Naive thymus-derived CD4-positive, alpha-beta T cell (primary cell): ENCODE data around the gene PIEZO2. TPM values are rescaled to one million over a fixed set of nuclear protein-coding genes. Genes with fewer than 3 reads are reported as not detected.

Experiments
- ATAC-seq: fragments of 150-1000 bp; cut with Tn5 transposase; 2 replicates; pipeline ENCODE4 v1.10.0; 2021; ENCODE audit warnings: mild to moderate bottlenecking, moderate library complexity
- CTCF ChIA-PET: fragments of 350-600 bp; sonication (Branson Sonifier 250); formaldehyde crosslinking; loops from one replicate; lab custom pipeline; 2021; ENCODE audit warnings: antibody characterized with exemption; lab: Charles Lee
- POLR2A ChIA-PET: fragments of 350-600 bp; sonication (Branson Sonifier 250); formaldehyde crosslinking; loops from one replicate; lab custom pipeline; 2021; ENCODE audit warnings: antibody characterized with exemption, inconsistent platforms; lab: Charles Lee
- DNase-seq, 9 donors: peaks; one replicate each; pipeline versions ENCODE4 v3.0.0 to v3.0.0-alpha.2; 2020 to 2022; ENCODE audit warnings: mixed read lengths in 1 of 9
- H3K27ac ChIP-seq: one replicate; pipeline ENCODE4 v1.7.0; 2013; ENCODE audit warnings: mild to moderate bottlenecking, low read depth, low read length, moderate library complexity
- H3K27me3 ChIP-seq, 2 donors: one replicate each; pipeline ENCODE4 v1.7.0; 2013; ENCODE audit warnings: low read length in 2 of 2, mild to moderate bottlenecking in 2 of 2, moderate library complexity in 2 of 2; ENCODE audit not compliant: control insufficient read depth in 2 of 2, insufficient read depth in 2 of 2
- H3K36me3 ChIP-seq, 3 experiments: 1 replicate in 2 of 3; 2 replicates in 1 of 3; pipeline ENCODE4 v1.7.0; 2013; ENCODE audit warnings: low read length in 3 of 3, mild to moderate bottlenecking in 3 of 3, moderate library complexity in 1 of 3; ENCODE audit not compliant: insufficient read depth in 3 of 3, control insufficient read depth in 2 of 3
- H3K4me1 ChIP-seq, 2 donors: one replicate each; pipeline ENCODE4 v1.7.0; 2013; ENCODE audit warnings: low read length in 2 of 2, mild to moderate bottlenecking in 2 of 2, moderate library complexity in 1 of 2; ENCODE audit not compliant: control insufficient read depth in 2 of 2, insufficient read depth in 2 of 2
- H3K4me3 ChIP-seq: 2 replicates; pipeline ENCODE4 v1.7.0; 2013; ENCODE audit warnings: mild to moderate bottlenecking, low read length
- H3K9me3 ChIP-seq, 3 experiments: 1 replicate in 2 of 3; 2 replicates in 1 of 3; pipeline ENCODE4 v1.7.0; 2013; ENCODE audit warnings: low read length in 3 of 3; ENCODE audit not compliant: control insufficient read depth in 2 of 3
- H3K27ac Mint-ChIP-seq, 9 donors: one replicate each; pipeline ENCODE4 v1.8.0; 2020 to 2022; ENCODE audit warnings: mixed read lengths in 9 of 9, mild to moderate bottlenecking in 8 of 9, moderate library complexity in 5 of 9, inconsistent platforms in 2 of 9
- H3K27me3 Mint-ChIP-seq, 5 donors: one replicate each; pipeline ENCODE4 v1.8.0; 2021 to 2022; ENCODE audit warnings: mixed read lengths in 5 of 5, mild to moderate bottlenecking in 1 of 5
- H3K36me3 Mint-ChIP-seq, 5 donors: one replicate each; pipeline ENCODE4 v1.8.0; 2020 to 2022; ENCODE audit warnings: mixed read lengths in 5 of 5, mild to moderate bottlenecking in 3 of 5, inconsistent platforms in 1 of 5
- H3K4me1 Mint-ChIP-seq, 7 donors: one replicate each; pipeline ENCODE4 v1.8.0; 2020 to 2022; ENCODE audit warnings: mixed read lengths in 7 of 7, mild to moderate bottlenecking in 3 of 7, inconsistent platforms in 1 of 7
- H3K4me3 Mint-ChIP-seq, 10 donors: one replicate each; pipeline ENCODE4 v1.8.0; 2020 to 2022; ENCODE audit warnings: mild to moderate bottlenecking in 10 of 10, mixed read lengths in 10 of 10, moderate library complexity in 6 of 10, inconsistent platforms in 2 of 10
- H3K9me3 Mint-ChIP-seq, 11 donors: one replicate each; pipeline ENCODE4 v1.8.0; 2020 to 2022; ENCODE audit warnings: mixed read lengths in 11 of 11, mild to moderate bottlenecking in 4 of 11, inconsistent platforms in 1 of 11, moderate library complexity in 1 of 11
- intact Hi-C, 2 donors: fragments of 100-400 bp; cut with micrococcal nuclease; formaldehyde crosslinking; loops; one replicate each; pipeline ENCODE4 v1.15.1; 2023
- polyA plus RNA-seq, 2 donors: library from polyadenylated mRNA; unstranded; fragments of 300-500 nt; fragmentation: Illumina TruSeq; gene quantifications; one replicate each; pipeline ENCODE4 v1.2.3, GENCODE V29; 2021
- total RNA-seq, 6 experiments: library from RNA in 5 of 6; stranded (reverse) in 5 of 6; gene quantifications; 1 replicate in 5 of 6; 2 replicates in 1 of 6; pipeline ENCODE4 v1.2.3 and lab custom pipeline; 2021 to 2026

The PIEZO2 gene
- total and polyA plus RNA-seq, 7 experiments from 2014 or later, result not detected

DNA sequence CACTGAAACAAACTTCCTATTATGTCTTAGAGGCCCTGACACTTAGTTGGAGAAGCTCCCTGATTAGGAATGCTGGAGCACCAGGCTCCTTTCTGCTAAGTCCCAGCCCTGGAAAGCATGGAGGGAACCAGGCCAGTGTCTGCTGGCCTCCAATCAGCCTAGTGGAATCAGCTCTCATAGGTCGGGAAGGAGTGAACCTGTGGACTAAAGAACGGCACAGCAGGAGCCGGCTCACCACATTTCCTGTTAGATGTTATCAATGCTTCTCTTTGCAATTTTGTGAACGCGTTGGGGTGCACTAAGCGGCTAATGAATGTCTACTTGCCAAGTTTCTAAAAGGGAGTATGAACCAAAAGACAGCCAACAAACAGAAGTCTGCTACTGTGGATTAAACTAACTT, 326.9 kb downstream of the PIEZO2 start:
- no peaks in the 10 kb centered on the region for H3K36me3 ChIP-seq
- Mint-ChIP-seq H3K9me3 (peaks cover 0 to 24% (median 9%) of the 10 kb centered on the region in 11 donors), H3K36me3 (no peaks in the 10 kb centered on the region), H3K27ac (no peak overlapping the region), H3K4me3 (no peak overlapping the region), H3K27me3 (peaks cover 13 to 31% (median 20%) of the 10 kb centered on the region in 5 donors), H3K4me1 (peaks cover 0 to 5% (median 0%) of the 10 kb centered on the region in 7 donors)
- no peak overlapping the region for H3K4me3 ChIP-seq
- ChIA-PET POLR2A (no interaction called here), CTCF (no interaction called here)
- ATAC-seq, result no peak
- intact Hi-C loops, result loop anchor here in 1 of 2 donors (2.0 kb wide), 1 partner anchor 36 kb away; no protein-coding TSS in a partner anchor
- peaks cover 0 to 5% (median 0%) of the 10 kb centered on the region in 3 experiments for H3K9me3 ChIP-seq
- no peak for DNase-seq
- H3K27ac ChIP-seq, result no peak overlapping the region
- H3K27me3 ChIP-seq, result peaks cover 0 to 6% of the 10 kb centered on the region in 2 donors
- no peaks in the 10 kb centered on the region for H3K4me1 ChIP-seq

GRCh38 chr18:10820681-10821080, 328.7 kb downstream of the PIEZO2 start:
- ChIA-PET POLR2A (no interaction called here), CTCF (no interaction called here)
- DNase-seq (no peak), ATAC-seq (no peak)
- H3K9me3 ChIP-seq, result peaks cover 0 to 5% (median 0%) of the 10 kb centered on the region in 3 experiments
- Mint-ChIP-seq H3K36me3 (no peaks in the 10 kb centered on the region), H3K9me3 (peaks cover 0 to 24% (median 9%) of the 10 kb centered on the region in 11 donors), H3K27me3 (peaks cover under 1 to 27% (median 11%) of the 10 kb centered on the region in 5 donors), H3K4me3 (no peak overlapping the region), H3K4me1 (peaks cover 0 to 5% (median 0%) of the 10 kb centered on the region in 7 donors), H3K27ac (no peak overlapping the region)
- no peaks in the 10 kb centered on the region for H3K4me1 ChIP-seq
- intact Hi-C loops, result no loop called here
- peaks cover 0 to 4% of the 10 kb centered on the region in 2 donors for H3K27me3 ChIP-seq
- H3K27ac ChIP-seq, result no peak overlapping the region
- no peaks in the 10 kb centered on the region for H3K36me3 ChIP-seq
- H3K4me3 ChIP-seq, result no peak overlapping the region

DNA sequence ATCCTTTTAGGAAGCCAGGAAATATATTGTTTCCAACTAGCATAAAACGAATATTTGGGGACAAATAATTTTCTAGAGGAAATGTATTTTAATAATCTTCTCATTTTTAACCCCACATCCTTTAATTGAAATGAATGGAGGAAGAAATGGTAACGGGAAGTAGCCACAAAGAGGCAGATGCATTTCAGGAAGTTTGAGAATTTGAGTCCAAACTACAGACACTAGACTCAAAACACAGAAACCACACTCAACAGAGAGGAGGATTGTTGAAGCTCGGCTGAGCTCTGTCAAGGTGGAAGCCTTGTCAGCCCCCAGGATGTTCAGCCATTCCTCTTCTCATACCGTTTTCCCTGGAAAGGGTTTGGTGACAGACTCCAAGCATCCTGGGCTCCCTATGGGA, 335.0 kb downstream of the PIEZO2 start:
- Histone ChIP-seq H3K4me1 (no peaks in the 10 kb centered on the region), H3K27ac (no peak overlapping the region), H3K4me3 (no peak overlapping the region), H3K36me3 (no peaks in the 10 kb centered on the region), H3K27me3 (no peaks in the 10 kb centered on the region), H3K9me3 (no peaks in the 10 kb centered on the region)
- Mint-ChIP-seq H3K36me3 (no peaks in the 10 kb centered on the region), H3K9me3 (peaks cover 0 to 1% (median 0%) of the 10 kb centered on the region in 11 donors), H3K4me3 (no peak overlapping the region), H3K4me1 (peaks cover 0 to 2% (median 0%) of the 10 kb centered on the region in 7 donors), H3K27me3 (peaks cover 0 to 23% (median 4%) of the 10 kb centered on the region in 5 donors), H3K27ac (no peak overlapping the region)
- DNase-seq, result no peak
- ChIA-PET CTCF (no interaction called here), POLR2A (no interaction called here)
- no peak for ATAC-seq
- intact Hi-C loops, result no loop called here

GRCh38 chr18:10805587-10806118, 343.7 kb downstream of the PIEZO2 start:
- Histone ChIP-seq H3K9me3 (no peaks in the 10 kb centered on the region), H3K36me3 (no peaks in the 10 kb centered on the region), H3K27ac (no peak overlapping the region), H3K4me1 (no peaks in the 10 kb centered on the region), H3K4me3 (no peak overlapping the region), H3K27me3 (no peaks in the 10 kb centered on the region)
- Mint-ChIP-seq H3K4me1 (no peaks in the 10 kb centered on the region), H3K4me3 (no peak overlapping the region), H3K36me3 (no peaks in the 10 kb centered on the region), H3K27ac (no peak overlapping the region), H3K9me3 (no peaks in the 10 kb centered on the region), H3K27me3 (peaks cover 0 to 4% (median 0%) of the 10 kb centered on the region in 5 donors)
- POLR2A ChIA-PET, result no interaction called here
- intact Hi-C loops, result no loop called here
- CTCF ChIA-PET, result no interaction called here
- DNase-seq, result no peak
- ATAC-seq, result no peak

GRCh38 chr18:10804126-10804525, 345.2 kb downstream of the PIEZO2 start:
- DNase-seq, result no peak
- Mint-ChIP-seq H3K27me3 (no peaks in the 10 kb centered on the region), H3K4me1 (no peaks in the 10 kb centered on the region), H3K4me3 (no peak overlapping the region), H3K9me3 (peaks cover 0 to 2% (median 0%) of the 10 kb centered on the region in 11 donors), H3K27ac (no peak overlapping the region), H3K36me3 (no peaks in the 10 kb centered on the region)
- POLR2A ChIA-PET, result no interaction called here
- intact Hi-C loops, result no loop called here
- Histone ChIP-seq H3K9me3 (no peaks in the 10 kb centered on the region), H3K4me3 (no peak overlapping the region), H3K27ac (no peak overlapping the region), H3K27me3 (no peaks in the 10 kb centered on the region), H3K36me3 (no peaks in the 10 kb centered on the region), H3K4me1 (no peaks in the 10 kb centered on the region)
- no peak for ATAC-seq
- CTCF ChIA-PET, result no interaction called here

- ChIA-PET CTCF (no interaction called here), POLR2A (no interaction called here)
- H3K27me3 ChIP-seq, result no peaks in the 10 kb centered on the region
- no peaks in the 10 kb centered on the region for H3K9me3 ChIP-seq
- no peaks in the 10 kb centered on the region for H3K4me1 Mint-ChIP-seq
- no peak overlapping the region for H3K27ac ChIP-seq
- peaks cover 0 to 2% (median 0%) of the 10 kb centered on the region in 11 donors for H3K9me3 Mint-ChIP-seq
- DNase-seq, result no peak
- H3K36me3 Mint-ChIP-seq, result no peaks in the 10 kb centered on the region
- peaks cover 0 to 11% (median 0%) of the 10 kb centered on the region in 5 donors for H3K27me3 Mint-ChIP-seq
- intact Hi-C loops, result no loop called here
- no peak overlapping the region for H3K4me3 Mint-ChIP-seq
- no peak overlapping the region for H3K27ac Mint-ChIP-seq
- ATAC-seq, result no peak
- H3K4me1 ChIP-seq, result no peaks in the 10 kb centered on the region
- H3K36me3 ChIP-seq, result no peaks in the 10 kb centered on the region
- H3K4me3 ChIP-seq, result no peak overlapping the region
These were observed 350.4 kb downstream of the PIEZO2 start for GRCh38 chr18:10798727-10799550.
